Measurements from ENCODE around the gene AP2A2.
"Not testable (repeated sequence)": the region's sequence is repeated elsewhere in the genome, so short reads cannot be mapped to it uniquely, and the experiment has no call there.

Gene AP2A2

DNA sequence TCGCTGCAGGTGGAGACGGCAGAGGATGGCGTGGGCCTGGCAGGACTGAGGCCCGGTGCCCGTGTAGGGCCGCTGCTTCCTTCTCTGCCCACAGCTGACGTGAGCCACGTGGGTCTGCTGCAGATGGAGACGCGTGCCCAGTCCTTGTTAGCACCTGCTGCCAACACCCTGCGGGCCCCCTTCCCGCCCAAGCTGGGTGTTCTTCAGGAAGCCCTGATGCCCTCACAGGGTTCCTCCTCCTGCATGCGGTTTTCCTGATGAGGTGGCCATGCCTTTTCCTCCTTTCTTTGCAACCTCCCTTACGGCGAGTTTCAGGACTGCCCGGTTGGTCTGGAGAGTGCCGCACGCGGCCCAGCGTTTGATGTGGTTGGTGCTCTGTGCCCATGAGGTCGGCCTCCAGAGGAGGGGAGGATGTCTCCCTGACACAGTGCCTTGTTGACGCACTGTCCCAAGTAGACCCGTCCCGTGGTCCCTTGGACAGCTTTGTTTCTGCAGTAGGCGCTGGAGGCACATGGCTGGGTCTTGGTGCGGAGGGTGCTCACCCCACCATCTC, 44.7 kb downstream of the AP2A2 start:
- DNase-seq (ENCODE audit: extremely low read depth, low read depth): no peak
- TF ChIP-seq, protein P1, sequence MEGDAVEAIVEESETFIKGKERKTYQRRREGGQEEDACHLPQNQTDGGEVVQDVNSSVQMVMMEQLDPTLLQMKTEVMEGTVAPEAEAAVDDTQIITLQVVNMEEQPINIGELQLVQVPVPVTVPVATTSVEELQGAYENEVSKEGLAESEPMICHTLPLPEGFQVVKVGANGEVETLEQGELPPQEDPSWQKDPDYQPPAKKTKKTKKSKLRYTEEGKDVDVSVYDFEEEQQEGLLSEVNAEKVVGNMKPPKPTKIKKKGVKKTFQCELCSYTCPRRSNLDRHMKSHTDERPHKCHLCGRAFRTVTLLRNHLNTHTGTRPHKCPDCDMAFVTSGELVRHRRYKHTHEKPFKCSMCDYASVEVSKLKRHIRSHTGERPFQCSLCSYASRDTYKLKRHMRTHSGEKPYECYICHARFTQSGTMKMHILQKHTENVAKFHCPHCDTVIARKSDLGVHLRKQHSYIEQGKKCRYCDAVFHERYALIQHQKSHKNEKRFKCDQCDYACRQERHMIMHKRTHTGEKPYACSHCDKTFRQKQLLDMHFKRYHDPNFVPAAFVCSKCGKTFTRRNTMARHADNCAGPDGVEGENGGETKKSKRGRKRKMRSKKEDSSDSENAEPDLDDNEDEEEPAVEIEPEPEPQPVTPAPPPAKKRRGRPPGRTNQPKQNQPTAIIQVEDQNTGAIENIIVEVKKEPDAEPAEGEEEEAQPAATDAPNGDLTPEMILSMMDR (IDR thresholded peaks at IDR 0.05; ENCODE audit: low read depth, low read length): no peak

GRCh38 chr11:971092-971690, 45.5 kb downstream of the AP2A2 start:
- TF ChIP-seq, protein P1 (IDR thresholded peaks at IDR 0.05; ENCODE audit: low read depth, low read length): no peak
- no peak for DNase-seq (ENCODE audit: extremely low read depth, low read depth)

- TF ChIP-seq, protein P1 (IDR thresholded peaks at IDR 0.05; ENCODE audit: low read depth, low read length): no peak
- no peak for DNase-seq (ENCODE audit: extremely low read depth, low read depth)
These were observed 46.2 kb downstream of the AP2A2 start for GRCh38 chr11:971731-972365.

DNA sequence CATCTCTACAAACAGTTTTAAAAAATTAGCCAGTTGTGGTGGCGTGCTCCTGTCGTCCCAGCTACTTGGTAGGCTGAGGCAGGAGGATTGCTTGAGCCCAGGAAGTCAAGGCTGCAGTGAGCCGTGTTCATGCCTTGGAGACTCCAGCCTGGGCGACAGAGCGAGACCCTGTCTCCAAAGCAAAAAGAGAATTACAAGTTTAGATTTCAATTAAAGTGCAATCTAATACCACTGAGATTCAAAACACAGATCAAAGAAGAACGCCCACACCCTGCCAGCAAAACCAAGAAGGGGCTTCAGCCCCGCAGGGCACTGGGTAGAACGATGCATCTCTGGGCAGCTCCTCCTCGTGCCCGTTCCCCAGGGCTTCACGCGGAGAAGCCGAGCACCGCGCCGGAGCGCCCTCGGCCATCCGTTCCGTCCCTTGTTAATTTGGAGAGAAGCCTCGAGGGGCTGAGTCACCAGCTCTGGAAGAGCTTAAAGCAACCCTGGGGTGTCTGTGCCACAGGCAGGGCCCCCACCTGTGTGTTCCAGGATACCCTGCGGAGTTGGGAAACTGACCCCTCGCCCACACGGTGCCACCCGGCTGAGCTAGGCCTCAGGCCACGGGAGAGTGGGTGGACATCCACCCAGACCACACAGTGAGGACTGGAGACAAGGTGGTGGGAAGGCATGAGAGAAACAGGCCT, 47.0 kb downstream of the AP2A2 start:
- DNase-seq (ENCODE audit: extremely low read depth, low read depth): no peak
- TF ChIP-seq, protein P1 (IDR thresholded peaks at IDR 0.05; ENCODE audit: low read depth, low read length): no peak

DNA sequence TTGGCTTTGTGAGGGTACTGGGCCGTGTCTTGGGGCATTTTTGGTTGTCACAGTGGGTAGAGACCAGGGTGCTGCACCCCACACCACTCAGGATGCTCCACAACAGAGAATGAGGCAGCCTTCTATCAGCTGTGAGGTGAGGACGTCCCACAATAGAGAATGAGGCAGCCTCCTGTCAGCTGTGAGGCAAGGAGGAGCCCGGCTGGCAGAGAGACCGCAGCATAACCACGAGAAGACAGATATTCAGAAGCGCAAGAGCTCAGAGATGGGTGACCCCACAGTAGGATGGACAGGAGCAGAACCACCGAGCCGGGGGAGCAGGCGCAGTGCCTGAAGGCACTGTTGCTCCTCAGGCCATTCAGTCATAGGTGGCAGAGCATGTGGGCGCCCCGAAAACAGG, 47.6 kb downstream of the AP2A2 start:
- TF ChIP-seq, protein P1 (IDR thresholded peaks at IDR 0.05; ENCODE audit: low read depth, low read length): no peak
- DNase-seq (ENCODE audit: extremely low read depth, low read depth): no peak

DNA sequence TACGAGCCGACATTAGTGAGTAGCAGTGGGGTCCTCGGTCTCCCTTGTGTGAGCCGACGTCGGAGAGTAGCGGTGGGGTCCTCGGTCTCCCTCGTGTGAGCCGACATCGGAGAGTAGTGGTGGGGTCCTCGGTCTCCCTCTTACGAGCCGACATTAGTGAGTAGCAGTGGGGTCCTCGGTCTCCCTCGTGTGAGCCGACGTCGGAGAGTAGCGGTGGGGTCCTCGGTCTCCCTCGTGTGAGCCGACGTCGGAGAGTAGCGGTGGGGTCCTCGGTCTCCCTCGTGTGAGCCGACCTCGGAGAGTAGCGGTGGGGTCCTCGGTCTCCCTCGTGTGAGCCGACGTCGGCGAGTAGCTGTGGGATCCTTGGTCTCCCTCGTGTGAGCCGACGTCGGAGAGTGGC, 49.7 kb downstream of the AP2A2 start:
- not testable (repeated sequence) for DNase-seq (ENCODE audit: extremely low read depth, low read depth)

DNA sequence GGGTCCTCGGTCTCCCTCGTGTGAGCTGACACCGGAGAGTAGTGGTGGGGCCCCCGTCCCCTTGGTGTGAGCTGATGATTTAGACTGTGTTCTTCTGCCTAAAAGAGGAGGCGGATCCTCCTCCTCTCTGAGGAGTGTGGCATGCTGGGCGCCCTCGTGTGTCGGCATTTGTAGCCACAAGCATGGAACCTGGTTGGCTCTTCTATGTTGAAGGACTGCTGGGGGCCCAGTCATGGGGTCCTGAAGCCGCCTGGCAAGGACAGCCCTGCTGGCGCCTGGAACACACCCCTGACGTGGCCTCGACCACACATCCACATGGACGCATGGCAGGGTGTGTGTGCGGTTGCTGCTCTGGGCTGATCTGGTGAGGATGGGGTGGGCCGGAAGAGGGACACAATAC, 50.2 kb downstream of the AP2A2 start:
- TF ChIP-seq, protein P1 (IDR thresholded peaks at IDR 0.05; ENCODE audit: low read depth, low read length): peak; percentile 39
- no peak for DNase-seq (ENCODE audit: extremely low read depth, low read depth)

Measured in AG09319 (cell line).